Endothelial cell of umbilical vein (primary cell): Measurements from ENCODE around the gene NR3C2. TPM values are rescaled to one million over a fixed set of nuclear protein-coding genes. Genes with fewer than 3 reads are reported as not detected.

Source experiments
- BruUV-seq: library from RNA; stranded (reverse); fragments of 400-500 nt; replicated peaks from 2 replicates; lab custom pipeline; 2021; lab: Mats Ljungman, UMichigan
- CTCF ChIA-PET: fragments of 300-600, 350-600 bp; sonication (Branson Sonifier 250); formaldehyde crosslinking; loops from one replicate; lab custom pipeline; 2021; ENCODE audit warnings: antibody characterized with exemption, inconsistent platforms; lab: Charles Lee
- POLR2A ChIA-PET: fragments of 300-600, 350-600 bp; sonication (Branson Sonifier 250); formaldehyde crosslinking; loops from one replicate; lab custom pipeline; 2021; ENCODE audit warnings: antibody characterized with exemption, inconsistent platforms; lab: Charles Lee
- DNase-seq: peaks from one replicate; pipeline ENCODE4 v3.0.0-alpha.2; 2011; ENCODE audit warnings: low read depth, low spot score
- FAIRE-seq: peaks from 2 replicates; lab custom pipeline; 2011; peaks lifted over from hg19 to GRCh38; lab: Jason Lieb, UNC
- H2AFZ ChIP-seq: 2 replicates; pipeline ENCODE4 v1.6.0; 2012; ENCODE audit warnings: low read depth, low read length, control low read depth, inconsistent platforms
- H3K27ac ChIP-seq: 2 replicates; pipeline ENCODE4 v1.5.1; 2011; ENCODE audit warnings: low read depth, mild to moderate bottlenecking, control low read depth, low read length, moderate library complexity; ENCODE audit not compliant: insufficient read depth
- H3K27me3 ChIP-seq, 2 experiments: 2 replicates each; pipeline versions ENCODE4 v1.6.0 to v1.6.1; 2011; ENCODE audit warnings: low read length in 2 of 2, mixed read lengths in 1 of 2; ENCODE audit not compliant: control insufficient read depth in 2 of 2, insufficient read depth in 2 of 2
- H3K36me3 ChIP-seq, 2 experiments: 2 replicates in 1 of 2; 3 replicates in 1 of 2; pipeline ENCODE4 v1.5.1; 2011; ENCODE audit warnings: low read length in 2 of 2, mild to moderate bottlenecking in 1 of 2, moderate library complexity in 1 of 2; ENCODE audit not compliant: control insufficient read depth in 2 of 2, insufficient read depth in 2 of 2; ENCODE audit errors: extremely low read depth in 1 of 2
- H3K4me1 ChIP-seq: 3 replicates; pipeline ENCODE4 v1.5.1; 2011; ENCODE audit warnings: mild to moderate bottlenecking, low read length; ENCODE audit not compliant: control insufficient read depth, insufficient read depth; ENCODE audit errors: extremely low read depth
- H3K4me2 ChIP-seq: 2 replicates; pipeline ENCODE4 v1.6.1; 2011; ENCODE audit warnings: low read length, control low read depth, mixed read lengths; ENCODE audit not compliant: insufficient read depth
- H3K4me3 ChIP-seq, 3 experiments: fragments of 200-600 bp in 1 of 3; sonication (generic), shearing (Covaris generic) in 1 of 3; replicated peaks in 1 of 3; 2 replicates each; pipeline ENCODE4 v1.5.1; 2011 to 2016; ENCODE audit warnings: control low read depth in 3 of 3, low read length in 3 of 3, mild to moderate bottlenecking in 2 of 3, inconsistent platforms in 1 of 3, low read depth in 1 of 3, moderate library complexity in 1 of 3; ENCODE audit not compliant: insufficient read depth in 1 of 3
- H3K79me2 ChIP-seq: 2 replicates; pipeline ENCODE4 v1.6.0; 2012; ENCODE audit warnings: low read length, inconsistent platforms; ENCODE audit not compliant: control insufficient read depth, insufficient read depth
- H3K9ac ChIP-seq: replicated peaks from 2 replicates; pipeline ENCODE3; 2011; ENCODE audit warnings: low read length, control low read depth; ENCODE audit not compliant: insufficient read depth; ENCODE audit errors: extremely low read depth
- H3K9me1 ChIP-seq: replicated peaks from 3 replicates; pipeline ENCODE4 v1.6.0; 2011; ENCODE audit warnings: mild to moderate bottlenecking, low read length; ENCODE audit not compliant: control insufficient read depth, insufficient read depth; ENCODE audit errors: extremely low read depth
- H3K9me3 ChIP-seq: replicated peaks from 2 replicates; pipeline ENCODE4 v1.5.1; 2012; ENCODE audit warnings: low read length, inconsistent platforms; ENCODE audit not compliant: control insufficient read depth, insufficient read depth
- H4K20me1 ChIP-seq: replicated peaks from 2 replicates; pipeline ENCODE3; 2011; ENCODE audit warnings: mild to moderate bottlenecking, low read length; ENCODE audit not compliant: control insufficient read depth, insufficient read depth; ENCODE audit errors: extremely low read depth
- EZH2 ChIP-seq: IDR thresholded peaks from 2 replicates; pipeline ENCODE4 v1.6.1; 2012; ENCODE audit warnings: borderline replicate concordance, low read depth, mild to moderate bottlenecking, moderate library complexity, low read length, inconsistent platforms; ENCODE audit not compliant: severe bottlenecking
- FOS ChIP-seq: IDR thresholded peaks from 2 replicates; pipeline ENCODE4 v1.6.1; 2011; ENCODE audit warnings: mild to moderate bottlenecking, low read length, moderate library complexity, borderline replicate concordance; ENCODE audit not compliant: insufficient read depth
- GATA2 ChIP-seq: IDR thresholded peaks from 2 replicates; pipeline ENCODE4 v1.7.0; 2011; ENCODE audit warnings: low read depth, mild to moderate bottlenecking, moderate library complexity, mixed read lengths, low read length; ENCODE audit not compliant: insufficient read length, insufficient read depth
- JUN ChIP-seq: IDR thresholded peaks from 2 replicates; pipeline ENCODE4 v1.6.1; 2011; ENCODE audit warnings: borderline replicate concordance, low read depth; ENCODE audit not compliant: insufficient read length, insufficient read depth
- MYC ChIP-seq: IDR thresholded peaks from one replicate; pipeline ENCODE4 v1.6.1; 2011; ENCODE audit warnings: mild to moderate bottlenecking, low read depth, low read length
- POLR2A ChIP-seq: IDR thresholded peaks from 2 replicates; pipeline ENCODE4 v1.6.1; 2012; ENCODE audit warnings: low read depth, mild to moderate bottlenecking, control low read depth, low read length
- POLR2AphosphoS5 ChIP-seq: IDR thresholded peaks from 2 replicates; pipeline ENCODE4 v1.6.1; 2012; ENCODE audit warnings: low read depth, mild to moderate bottlenecking, control low read depth, low read length, moderate library complexity; ENCODE audit not compliant: insufficient read depth
- dilution Hi-C: fragments of 300-500 bp; cut with MboI; formaldehyde crosslinking; loops from one replicate; pipeline ENCODE4 v1.15.0; 2019; ENCODE audit warnings: low sequenced_read_pairs; ENCODE audit not compliant: extremely low pct_ligation_motif_present
- intact Hi-C: fragments of 100-400 bp; cut with micrococcal nuclease; formaldehyde crosslinking; loops from one replicate; pipeline ENCODE4 v1.10.0; 2022
- polyA plus RNA-seq, 4 experiments: library from polyadenylated mRNA; depleted of rRNA in 3 of 4; stranded (reverse) in 3 of 4; unstranded in 1 of 4; fragments of >200 nt; gene quantifications; 2 replicates each; pipeline versions ENCODE4 v1.2.1 to v1.2.3, GENCODE V29; 2011 to 2012; ENCODE audit warnings: missing spikeins in 1 of 4
- total RNA-seq: library from RNA; stranded (reverse); gene quantifications from 2 replicates; pipeline ENCODE4 v1.2.3, GENCODE V29; 2021
- TF ChIP-seq, protein P1 (sequence below), 2 donors: IDR thresholded peaks; 1 replicate in 1 of 2; 2 replicates in 1 of 2; pipeline ENCODE4 v1.5.1; 2011; ENCODE audit warnings: low read length in 2 of 2, mild to moderate bottlenecking in 2 of 2, moderate library complexity in 2 of 2, control low read depth in 1 of 2, inconsistent platforms in 1 of 2, low read depth in 1 of 2; ENCODE audit not compliant: insufficient read depth in 1 of 2; ENCODE audit errors: extremely low read depth in 1 of 2
- TF ChIP-seq, protein P2 (sequence below): IDR thresholded peaks from 2 replicates; pipeline ENCODE4 v1.6.1; 2011; ENCODE audit not compliant: insufficient read depth, insufficient read length

NR3C2 gene
- total and polyA plus RNA-seq, 2 donors (not counting 3 experiments of a cell fraction or from before 2014, with no cell fraction given) = 4.8 to 16.4 TPM

DNA sequence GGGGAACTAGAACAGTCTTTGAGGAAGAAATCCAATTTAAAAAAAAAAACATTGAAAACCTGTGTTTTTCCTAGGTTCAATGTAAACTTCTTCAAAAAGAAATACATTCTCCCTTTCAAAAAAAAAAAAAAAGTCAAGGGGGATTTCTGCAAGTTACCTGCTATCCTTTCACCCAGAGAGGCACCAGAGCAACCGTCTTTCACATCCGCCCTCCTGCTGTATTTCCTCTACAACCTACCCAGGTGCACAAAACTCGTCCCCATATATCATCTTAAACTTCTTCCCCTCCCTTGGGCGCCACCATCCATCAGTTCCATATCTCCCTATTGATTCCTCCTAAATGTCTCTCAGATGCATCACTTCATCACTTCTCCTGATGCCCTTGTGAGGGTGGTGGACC lies 74.5 kb downstream of the NR3C2 start:
- no peaks in the 10 kb centered on the region for H3K36me3 ChIP-seq
- CTCF ChIA-PET = interaction anchor here (0.9 kb wide), 1 partner anchor 13 kb away, joined by 3 read pairs; no protein-coding TSS in a partner anchor
- H4K20me1 ChIP-seq = no peaks in the 10 kb centered on the region
- no peaks in the 10 kb centered on the region for H3K27me3 ChIP-seq
- H3K9me3 ChIP-seq = no peaks in the 10 kb centered on the region
- H3K4me2 ChIP-seq = no peak overlapping the region
- no peaks in the 10 kb centered on the region for H3K9me1 ChIP-seq
- no peak overlapping the region for H2AFZ ChIP-seq
- H3K9ac ChIP-seq = no peak overlapping the region
- no peak overlapping the region for H3K4me3 ChIP-seq
- H3K79me2 ChIP-seq = peaks cover 1% of the 10 kb centered on the region
- no peaks in the 10 kb centered on the region for H3K4me1 ChIP-seq
- intact Hi-C loops = no loop called here
- dilution Hi-C loops = no loop called here
- TF ChIP-seq JUN (no peak), EZH2 (no peak), MYC (no peak), FOS (no peak), POLR2AphosphoS5 (no peak), POLR2A (no peak), GATA2 (no peak)
- TF ChIP-seq, protein P1, sequence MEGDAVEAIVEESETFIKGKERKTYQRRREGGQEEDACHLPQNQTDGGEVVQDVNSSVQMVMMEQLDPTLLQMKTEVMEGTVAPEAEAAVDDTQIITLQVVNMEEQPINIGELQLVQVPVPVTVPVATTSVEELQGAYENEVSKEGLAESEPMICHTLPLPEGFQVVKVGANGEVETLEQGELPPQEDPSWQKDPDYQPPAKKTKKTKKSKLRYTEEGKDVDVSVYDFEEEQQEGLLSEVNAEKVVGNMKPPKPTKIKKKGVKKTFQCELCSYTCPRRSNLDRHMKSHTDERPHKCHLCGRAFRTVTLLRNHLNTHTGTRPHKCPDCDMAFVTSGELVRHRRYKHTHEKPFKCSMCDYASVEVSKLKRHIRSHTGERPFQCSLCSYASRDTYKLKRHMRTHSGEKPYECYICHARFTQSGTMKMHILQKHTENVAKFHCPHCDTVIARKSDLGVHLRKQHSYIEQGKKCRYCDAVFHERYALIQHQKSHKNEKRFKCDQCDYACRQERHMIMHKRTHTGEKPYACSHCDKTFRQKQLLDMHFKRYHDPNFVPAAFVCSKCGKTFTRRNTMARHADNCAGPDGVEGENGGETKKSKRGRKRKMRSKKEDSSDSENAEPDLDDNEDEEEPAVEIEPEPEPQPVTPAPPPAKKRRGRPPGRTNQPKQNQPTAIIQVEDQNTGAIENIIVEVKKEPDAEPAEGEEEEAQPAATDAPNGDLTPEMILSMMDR (IDR thresholded peaks at IDR 0.05; ENCODE audit: extremely low read depth in 1 of 2, insufficient read depth in 1 of 2, low read depth in 1 of 2, low read length in 2 of 2) = no peak
- TF ChIP-seq, protein P2, sequence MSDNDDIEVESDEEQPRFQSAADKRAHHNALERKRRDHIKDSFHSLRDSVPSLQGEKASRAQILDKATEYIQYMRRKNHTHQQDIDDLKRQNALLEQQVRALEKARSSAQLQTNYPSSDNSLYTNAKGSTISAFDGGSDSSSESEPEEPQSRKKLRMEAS = no peak
- FAIRE-seq = no peak
- no TSS peak for BruUV-seq
- DNase-seq = no peak
- no peak overlapping the region for H3K27ac ChIP-seq
- POLR2A ChIA-PET = no interaction called here
